ENCODE results near the gene UGT2B17. TPM values are rescaled to one million over a fixed set of nuclear protein-coding genes. Genes with fewer than 3 reads are reported as not detected.
"Not testable (repeated sequence)": the region's sequence is repeated elsewhere in the genome, so short reads cannot be mapped to it uniquely, and the experiment has no call there.

Gene UGT2B17
- polyA plus RNA-seq, 1 donor (not counting 4 experiments of a cell fraction or from before 2014, with no cell fraction given) = not detected

DNA sequence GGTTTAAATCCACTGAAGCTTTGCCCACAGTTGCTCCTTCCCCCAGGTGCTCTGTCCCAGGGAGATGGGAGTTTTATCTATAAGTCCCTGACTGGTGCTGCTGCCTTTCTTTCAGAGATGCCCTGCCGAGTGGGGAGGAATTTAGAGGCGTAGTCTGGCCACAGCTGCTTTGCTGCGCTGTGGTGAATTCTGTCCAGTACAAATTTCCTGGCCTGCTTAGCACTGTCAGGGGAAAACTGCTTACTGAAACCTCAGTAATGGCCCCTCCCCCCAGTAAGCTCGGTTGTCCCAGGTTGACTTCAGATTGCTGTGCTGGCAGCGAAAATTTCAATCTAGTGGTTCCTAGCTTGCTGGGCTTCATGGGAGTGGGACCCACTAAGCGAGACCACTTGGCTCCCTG lies 40.1 kb downstream of the UGT2B17 start:
- no peaks in the 10 kb centered on the region for H3K36me3 ChIP-seq (ENCODE audit: control insufficient read depth in 2 of 2, extremely low read depth in 1 of 2, insufficient read depth in 2 of 2, low read length in 2 of 2)
- H3K27me3 ChIP-seq (ENCODE audit: control insufficient read depth, extremely low read depth, insufficient read depth, low read length) = no peaks in the 10 kb centered on the region
- no peaks in the 10 kb centered on the region for H3K9me3 ChIP-seq (ENCODE audit: control insufficient read depth, low read depth, low read length)
- H3K79me2 ChIP-seq (ENCODE audit: control insufficient read depth, insufficient read depth, low read length) = no peaks in the 10 kb centered on the region
- DNase-seq (ENCODE audit: low read depth, low spot score) = no peak
- H3K4me3 ChIP-seq (ENCODE audit: control insufficient read depth in 2 of 3, extremely low read depth in 1 of 3, insufficient read depth in 2 of 3, low read depth in 1 of 3, low read length in 3 of 3) = no peak overlapping the region
- dilution Hi-C loops (cut with MboI; ENCODE audit: extremely low pct_ligation_motif_present, low sequenced_read_pairs) = no loop called here
- H3K27ac ChIP-seq (ENCODE audit: control insufficient read depth, insufficient read depth, low read length) = no peak overlapping the region
- no peak overlapping the region for H2AFZ ChIP-seq (ENCODE audit: control insufficient read depth, low read length)
- no peak overlapping the region for H3K4me2 ChIP-seq (ENCODE audit: control insufficient read depth, extremely low read depth, insufficient read depth, low read depth, low read length)
- TF ChIP-seq, protein P1, sequence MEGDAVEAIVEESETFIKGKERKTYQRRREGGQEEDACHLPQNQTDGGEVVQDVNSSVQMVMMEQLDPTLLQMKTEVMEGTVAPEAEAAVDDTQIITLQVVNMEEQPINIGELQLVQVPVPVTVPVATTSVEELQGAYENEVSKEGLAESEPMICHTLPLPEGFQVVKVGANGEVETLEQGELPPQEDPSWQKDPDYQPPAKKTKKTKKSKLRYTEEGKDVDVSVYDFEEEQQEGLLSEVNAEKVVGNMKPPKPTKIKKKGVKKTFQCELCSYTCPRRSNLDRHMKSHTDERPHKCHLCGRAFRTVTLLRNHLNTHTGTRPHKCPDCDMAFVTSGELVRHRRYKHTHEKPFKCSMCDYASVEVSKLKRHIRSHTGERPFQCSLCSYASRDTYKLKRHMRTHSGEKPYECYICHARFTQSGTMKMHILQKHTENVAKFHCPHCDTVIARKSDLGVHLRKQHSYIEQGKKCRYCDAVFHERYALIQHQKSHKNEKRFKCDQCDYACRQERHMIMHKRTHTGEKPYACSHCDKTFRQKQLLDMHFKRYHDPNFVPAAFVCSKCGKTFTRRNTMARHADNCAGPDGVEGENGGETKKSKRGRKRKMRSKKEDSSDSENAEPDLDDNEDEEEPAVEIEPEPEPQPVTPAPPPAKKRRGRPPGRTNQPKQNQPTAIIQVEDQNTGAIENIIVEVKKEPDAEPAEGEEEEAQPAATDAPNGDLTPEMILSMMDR (optimal IDR thresholded peaks at IDR 0.05 in 1 of 3, IDR thresholded peaks at IDR 0.05 in 1 of 3, conservative IDR thresholded peaks at IDR 0.05 in 1 of 3; ENCODE audit: extremely low read depth in 1 of 3, insufficient read depth in 2 of 3, low read length in 3 of 3) = no peak
- TF ChIP-seq EZH2 (IDR thresholded peaks at IDR 0.05; ENCODE audit: low read length) = no peak
- no peak for FAIRE-seq
- no peak overlapping the region for H3K9ac ChIP-seq (ENCODE audit: control insufficient read depth, extremely low read depth, insufficient read depth, low read length)
- no peaks in the 10 kb centered on the region for H3K4me1 ChIP-seq (ENCODE audit: control insufficient read depth, extremely low read depth, insufficient read depth, low read length)
- no peaks in the 10 kb centered on the region for H4K20me1 ChIP-seq (ENCODE audit: control insufficient read depth, extremely low read depth, insufficient read depth, low read length)
- no peaks in the 10 kb centered on the region for H3K9me1 ChIP-seq (ENCODE audit: control insufficient read depth, extremely low read depth, insufficient read depth, low read length)

DNA sequence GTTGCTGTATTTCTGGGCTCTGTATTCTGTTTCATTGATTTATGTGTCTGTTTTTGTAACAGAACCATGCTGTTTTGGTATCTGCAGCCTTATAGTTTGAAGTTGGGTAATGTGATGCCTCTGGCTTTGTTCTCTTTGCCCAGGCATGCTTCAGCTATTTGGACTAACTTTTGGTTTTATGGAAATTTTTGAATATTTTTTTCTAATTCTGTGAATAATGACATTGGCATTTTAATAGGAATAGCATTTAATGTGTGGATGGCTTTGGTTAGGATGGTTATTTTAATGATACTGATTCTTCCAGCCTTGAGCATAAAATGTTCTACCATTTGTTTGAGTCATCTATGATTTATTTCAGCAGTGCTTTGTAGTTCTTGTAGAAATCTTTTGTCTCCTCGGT lies 53.9 kb downstream of the UGT2B17 start:
- H3K79me2 ChIP-seq (ENCODE audit: control insufficient read depth, insufficient read depth, low read length); dilution Hi-C loops (cut with MboI; ENCODE audit: extremely low pct_ligation_motif_present, low sequenced_read_pairs); H3K4me1 ChIP-seq (ENCODE audit: control insufficient read depth, extremely low read depth, insufficient read depth, low read length); H4K20me1 ChIP-seq (ENCODE audit: control insufficient read depth, extremely low read depth, insufficient read depth, low read length); H3K36me3 ChIP-seq (ENCODE audit: control insufficient read depth in 2 of 2, extremely low read depth in 1 of 2, insufficient read depth in 2 of 2, low read length in 2 of 2); H3K4me2 ChIP-seq (ENCODE audit: control insufficient read depth, extremely low read depth, insufficient read depth, low read depth, low read length); H3K4me3 ChIP-seq (ENCODE audit: control insufficient read depth in 2 of 3, extremely low read depth in 1 of 3, insufficient read depth in 2 of 3, low read depth in 1 of 3, low read length in 3 of 3); H3K9me3 ChIP-seq (ENCODE audit: control insufficient read depth, low read depth, low read length); H3K27ac ChIP-seq (ENCODE audit: control insufficient read depth, insufficient read depth, low read length); H3K27me3 ChIP-seq (ENCODE audit: control insufficient read depth, extremely low read depth, insufficient read depth, low read length); H2AFZ ChIP-seq (ENCODE audit: control insufficient read depth, low read length); H3K9ac ChIP-seq (ENCODE audit: control insufficient read depth, extremely low read depth, insufficient read depth, low read length); H3K9me1 ChIP-seq (ENCODE audit: control insufficient read depth, extremely low read depth, insufficient read depth, low read length); FAIRE-seq: not testable (repeated sequence)
- peak; percentile 7 for DNase-seq (ENCODE audit: low read depth, low spot score)

DNA sequence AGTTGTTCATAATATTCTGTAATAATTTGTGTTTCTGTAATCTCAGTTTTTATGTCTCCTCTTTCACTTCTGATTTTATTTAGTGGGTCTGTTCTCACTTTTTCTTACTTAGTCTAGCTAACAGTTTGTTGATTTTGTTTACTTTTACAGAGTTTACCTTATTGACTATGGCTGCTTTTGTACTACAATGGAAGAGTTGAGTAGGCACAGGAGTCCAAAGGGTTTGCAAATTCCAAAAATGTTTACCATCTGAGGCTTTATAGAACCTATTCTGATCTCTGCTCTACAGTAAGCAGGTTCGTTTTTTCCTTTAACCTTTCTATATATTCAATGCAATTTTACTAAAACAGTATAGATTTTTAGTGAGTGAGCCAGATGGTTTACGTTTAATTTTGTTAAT lies 55.1 kb downstream of the UGT2B17 start:
- Histone ChIP-seq H3K27me3 (ENCODE audit: control insufficient read depth, extremely low read depth, insufficient read depth, low read length) (no peaks in the 10 kb centered on the region), H2AFZ (ENCODE audit: control insufficient read depth, low read length) (no peak overlapping the region), H3K9ac (ENCODE audit: control insufficient read depth, extremely low read depth, insufficient read depth, low read length) (no peak overlapping the region), H4K20me1 (ENCODE audit: control insufficient read depth, extremely low read depth, insufficient read depth, low read length) (no peaks in the 10 kb centered on the region), H3K4me1 (ENCODE audit: control insufficient read depth, extremely low read depth, insufficient read depth, low read length) (no peaks in the 10 kb centered on the region), H3K4me2 (ENCODE audit: control insufficient read depth, extremely low read depth, insufficient read depth, low read depth, low read length) (no peak overlapping the region), H3K27ac (ENCODE audit: control insufficient read depth, insufficient read depth, low read length) (no peak overlapping the region), H3K79me2 (ENCODE audit: control insufficient read depth, insufficient read depth, low read length) (no peaks in the 10 kb centered on the region), H3K9me1 (ENCODE audit: control insufficient read depth, extremely low read depth, insufficient read depth, low read length) (no peaks in the 10 kb centered on the region), H3K9me3 (ENCODE audit: control insufficient read depth, low read depth, low read length) (no peaks in the 10 kb centered on the region), H3K4me3 (ENCODE audit: control insufficient read depth in 2 of 3, extremely low read depth in 1 of 3, insufficient read depth in 2 of 3, low read depth in 1 of 3, low read length in 3 of 3) (no peak overlapping the region), H3K36me3 (ENCODE audit: control insufficient read depth in 2 of 2, extremely low read depth in 1 of 2, insufficient read depth in 2 of 2, low read length in 2 of 2) (no peaks in the 10 kb centered on the region)
- no peak for TF ChIP-seq EZH2 (IDR thresholded peaks at IDR 0.05; ENCODE audit: low read length)
- TF ChIP-seq, protein P1 (optimal IDR thresholded peaks at IDR 0.05 in 1 of 3, IDR thresholded peaks at IDR 0.05 in 1 of 3, conservative IDR thresholded peaks at IDR 0.05 in 1 of 3; ENCODE audit: extremely low read depth in 1 of 3, insufficient read depth in 2 of 3, low read length in 3 of 3) = no peak
- no peak for DNase-seq (ENCODE audit: low read depth, low spot score)
- FAIRE-seq = no peak
- dilution Hi-C loops (cut with MboI; ENCODE audit: extremely low pct_ligation_motif_present, low sequenced_read_pairs) = no loop called here

Measured in keratinocyte (primary cell).